GM10266 (cell line): ENCODE data around the gene B3GAT3.
"Not testable (repeated sequence)": the region's sequence is repeated elsewhere in the genome, so short reads cannot be mapped to it uniquely, and the experiment has no call there.

Experiments used
- DNase-seq: peaks from one replicate; pipeline ENCODE4 v3.0.0; 2012; ENCODE audit errors: extremely low spot score
- CTCF ChIP-seq: IDR thresholded peaks from 2 replicates; pipeline ENCODE4 v1.5.1; 2012; ENCODE audit warnings: mild to moderate bottlenecking, low read depth; ENCODE audit not compliant: control insufficient read depth, insufficient read depth; ENCODE audit errors: missing control alignments

Gene B3GAT3

GRCh38 chr11:62592989-62593421 lies 28.8 kb downstream of the B3GAT3 start:
- no peak for TF ChIP-seq CTCF
- no peak for DNase-seq

GRCh38 chr11:62592146-62592815 lies 29.5 kb downstream of the B3GAT3 start:
- no peak for TF ChIP-seq CTCF
- no peak for DNase-seq

- peak; percentile 15 for TF ChIP-seq CTCF
- DNase-seq, result peak; percentile 84
Measured at GRCh38 chr11:62591448-62592145, 30.2 kb downstream of the B3GAT3 start, which contains the start of gene TUT1. TUT1 (minus strand) TSS chr11:62591523; CDS start chr11:62591485, 38 bp downstream.

- DNase-seq, result no peak
- peak; percentile 22 for TF ChIP-seq CTCF
Measured at GRCh38 chr11:62588966-62589637, 32.7 kb downstream of the B3GAT3 start.

- DNase-seq, result not testable (repeated sequence)
Measured at GRCh38 chr11:62585356-62585755, 36.4 kb downstream of the B3GAT3 start.

- not testable (repeated sequence) for DNase-seq
Measured at GRCh38 chr11:62581735-62582134, 40.1 kb downstream of the B3GAT3 start.

GRCh38 chr11:62580959-62581715 lies 40.6 kb downstream of the B3GAT3 start:
- no peak for TF ChIP-seq CTCF
- no peak for DNase-seq
